DND-41 (cell line): ENCODE data around the gene ELL2.

Experiments used
- EZH2 ChIP-seq: IDR thresholded peaks from 3 replicates; pipeline ENCODE4 v1.6.1; 2012; ENCODE audit warnings: borderline replicate concordance, low read depth, mild to moderate bottlenecking, moderate library complexity, low read length, inconsistent platforms; ENCODE audit not compliant: severe bottlenecking
- TF ChIP-seq, protein P1 (sequence below): IDR thresholded peaks from 2 replicates; pipeline ENCODE4 v1.5.1; 2012; ENCODE audit warnings: borderline replicate concordance, low read length, moderate library complexity, mild to moderate bottlenecking; ENCODE audit not compliant: poor library complexity, severe bottlenecking; ENCODE audit errors: extremely low read depth

DNA sequence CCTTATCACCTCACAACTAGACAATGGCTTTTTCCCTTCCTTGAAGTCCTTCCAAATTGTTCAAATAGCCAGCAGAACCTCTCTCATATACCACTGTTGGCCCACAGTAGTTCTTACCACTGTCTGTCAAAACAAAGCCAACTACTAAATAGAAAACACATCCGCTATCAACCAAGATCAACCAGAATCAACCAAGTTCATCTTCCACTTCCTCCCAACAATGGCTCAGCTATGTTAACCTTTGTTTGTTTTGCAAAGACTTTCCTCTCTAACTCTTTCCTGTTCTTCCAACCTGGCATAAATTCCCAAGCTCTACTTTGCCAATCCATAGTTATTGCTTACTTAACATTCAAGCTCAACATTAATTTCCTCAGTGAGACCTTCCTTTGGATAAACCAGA lies 15.2 kb downstream of the ELL2 start:
- TF ChIP-seq, protein P1, sequence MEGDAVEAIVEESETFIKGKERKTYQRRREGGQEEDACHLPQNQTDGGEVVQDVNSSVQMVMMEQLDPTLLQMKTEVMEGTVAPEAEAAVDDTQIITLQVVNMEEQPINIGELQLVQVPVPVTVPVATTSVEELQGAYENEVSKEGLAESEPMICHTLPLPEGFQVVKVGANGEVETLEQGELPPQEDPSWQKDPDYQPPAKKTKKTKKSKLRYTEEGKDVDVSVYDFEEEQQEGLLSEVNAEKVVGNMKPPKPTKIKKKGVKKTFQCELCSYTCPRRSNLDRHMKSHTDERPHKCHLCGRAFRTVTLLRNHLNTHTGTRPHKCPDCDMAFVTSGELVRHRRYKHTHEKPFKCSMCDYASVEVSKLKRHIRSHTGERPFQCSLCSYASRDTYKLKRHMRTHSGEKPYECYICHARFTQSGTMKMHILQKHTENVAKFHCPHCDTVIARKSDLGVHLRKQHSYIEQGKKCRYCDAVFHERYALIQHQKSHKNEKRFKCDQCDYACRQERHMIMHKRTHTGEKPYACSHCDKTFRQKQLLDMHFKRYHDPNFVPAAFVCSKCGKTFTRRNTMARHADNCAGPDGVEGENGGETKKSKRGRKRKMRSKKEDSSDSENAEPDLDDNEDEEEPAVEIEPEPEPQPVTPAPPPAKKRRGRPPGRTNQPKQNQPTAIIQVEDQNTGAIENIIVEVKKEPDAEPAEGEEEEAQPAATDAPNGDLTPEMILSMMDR, result no peak
- TF ChIP-seq EZH2, result no peak
